ENCODE data around the gene LGALS3.

LGALS3 gene

GRCh38 chr14:55170526-55170925, 41.5 kb downstream of the LGALS3 start:
- no peak overlapping the region for H3K27ac ChIP-seq (ENCODE audit: low read length)
- no peak overlapping the region for H3K4me3 ChIP-seq (ENCODE audit: low read length)
- H3K4me1 ChIP-seq (ENCODE audit: control insufficient read depth, low read depth, low read length) = no peaks in the 10 kb centered on the region
- no peak overlapping the region for H3K9ac ChIP-seq (ENCODE audit: low read length)
- H3K36me3 ChIP-seq (ENCODE audit: control insufficient read depth, low read depth, low read length) = peaks cover 75% of the 10 kb centered on the region
- no peaks in the 10 kb centered on the region for H3K27me3 ChIP-seq (ENCODE audit: control insufficient read depth, insufficient read depth, low read length)
- no peaks in the 10 kb centered on the region for H3K9me3 ChIP-seq (ENCODE audit: control insufficient read depth, low read depth, low read length)

GRCh38 chr14:55180006-55180405, 51.0 kb downstream of the LGALS3 start:
- Histone ChIP-seq H3K36me3 (ENCODE audit: control insufficient read depth, low read depth, low read length) (peaks cover 92% of the 10 kb centered on the region), H3K27ac (ENCODE audit: low read length) (no peak overlapping the region), H3K9ac (ENCODE audit: low read length) (no peak overlapping the region), H3K27me3 (ENCODE audit: control insufficient read depth, insufficient read depth, low read length) (no peaks in the 10 kb centered on the region), H3K9me3 (ENCODE audit: control insufficient read depth, low read depth, low read length) (no peaks in the 10 kb centered on the region), H3K4me3 (ENCODE audit: low read length) (no peak overlapping the region), H3K4me1 (ENCODE audit: control insufficient read depth, low read depth, low read length) (no peaks in the 10 kb centered on the region)

GRCh38 chr14:55180434-55180833, 51.4 kb downstream of the LGALS3 start:
- H3K9ac ChIP-seq (ENCODE audit: low read length) = no peak overlapping the region
- H3K27ac ChIP-seq (ENCODE audit: low read length) = no peak overlapping the region
- no peak overlapping the region for H3K4me3 ChIP-seq (ENCODE audit: low read length)
- H3K9me3 ChIP-seq (ENCODE audit: control insufficient read depth, low read depth, low read length) = no peaks in the 10 kb centered on the region
- peaks cover 89% of the 10 kb centered on the region for H3K36me3 ChIP-seq (ENCODE audit: control insufficient read depth, low read depth, low read length)
- no peaks in the 10 kb centered on the region for H3K4me1 ChIP-seq (ENCODE audit: control insufficient read depth, low read depth, low read length)
- no peaks in the 10 kb centered on the region for H3K27me3 ChIP-seq (ENCODE audit: control insufficient read depth, insufficient read depth, low read length)

GRCh38 chr14:55188686-55189295, 59.7 kb downstream of the LGALS3 start:
- peaks cover 21% of the 10 kb centered on the region for H3K36me3 ChIP-seq (ENCODE audit: control insufficient read depth, low read depth, low read length)
- H3K9ac ChIP-seq (ENCODE audit: low read length) = no peak overlapping the region
- H3K27ac ChIP-seq (ENCODE audit: low read length) = no peak overlapping the region
- H3K27me3 ChIP-seq (ENCODE audit: control insufficient read depth, insufficient read depth, low read length) = no peaks in the 10 kb centered on the region
- peaks cover 9% of the 10 kb centered on the region for H3K4me1 ChIP-seq (ENCODE audit: control insufficient read depth, low read depth, low read length)
- H3K4me3 ChIP-seq (ENCODE audit: low read length) = peak overlapping the region; percentile 89
- no peaks in the 10 kb centered on the region for H3K9me3 ChIP-seq (ENCODE audit: control insufficient read depth, low read depth, low read length)

- Histone ChIP-seq H3K27me3 (ENCODE audit: control insufficient read depth, insufficient read depth, low read length) (no peaks in the 10 kb centered on the region), H3K4me1 (ENCODE audit: control insufficient read depth, low read depth, low read length) (peaks cover 9% of the 10 kb centered on the region), H3K4me3 (ENCODE audit: low read length) (peak overlapping the region; percentile 89), H3K27ac (ENCODE audit: low read length) (peak overlapping the region; percentile 42), H3K9me3 (ENCODE audit: control insufficient read depth, low read depth, low read length) (no peaks in the 10 kb centered on the region), H3K9ac (ENCODE audit: low read length) (peak overlapping the region; percentile 87), H3K36me3 (ENCODE audit: control insufficient read depth, low read depth, low read length) (peaks cover 11% of the 10 kb centered on the region)
These were observed 61.8 kb downstream of the LGALS3 start for GRCh38 chr14:55190906-55191202.

- Histone ChIP-seq H3K36me3 (ENCODE audit: control insufficient read depth, low read depth, low read length) (peaks cover 8% of the 10 kb centered on the region), H3K27me3 (ENCODE audit: control insufficient read depth, insufficient read depth, low read length) (no peaks in the 10 kb centered on the region), H3K4me3 (ENCODE audit: low read length) (peak within 1 kb of the TSS; percentile 89), H3K9ac (ENCODE audit: low read length) (peak within 1 kb of the TSS; percentile 87), H3K4me1 (ENCODE audit: control insufficient read depth, low read depth, low read length) (peaks cover 9% of the 10 kb centered on the region), H3K9me3 (ENCODE audit: control insufficient read depth, low read depth, low read length) (no peaks in the 10 kb centered on the region), H3K27ac (ENCODE audit: low read length) (peak within 1 kb of the TSS; percentile 42)
These were observed 62.4 kb downstream of the LGALS3 start, which contains the start of gene DLGAP5 for GRCh38 chr14:55191203-55192053. Gene DLGAP5, minus strand, starts transcription at chr14:55191585. Its CDS starts 2,406 bp downstream, at chr14:55189179.

GRCh38 chr14:55192054-55192621, 63.1 kb downstream of the LGALS3 start:
- Histone ChIP-seq H3K36me3 (ENCODE audit: control insufficient read depth, low read depth, low read length) (peaks cover 8% of the 10 kb centered on the region), H3K4me1 (ENCODE audit: control insufficient read depth, low read depth, low read length) (peaks cover 9% of the 10 kb centered on the region), H3K27ac (ENCODE audit: low read length) (no peak overlapping the region), H3K9me3 (ENCODE audit: control insufficient read depth, low read depth, low read length) (no peaks in the 10 kb centered on the region), H3K9ac (ENCODE audit: low read length) (no peak overlapping the region), H3K4me3 (ENCODE audit: low read length) (peak overlapping the region; percentile 89), H3K27me3 (ENCODE audit: control insufficient read depth, insufficient read depth, low read length) (no peaks in the 10 kb centered on the region)

GRCh38 chr14:55194656-55195355, 65.8 kb downstream of the LGALS3 start:
- no peak overlapping the region for H3K4me3 ChIP-seq (ENCODE audit: low read length)
- no peak overlapping the region for H3K27ac ChIP-seq (ENCODE audit: low read length)
- H3K4me1 ChIP-seq (ENCODE audit: control insufficient read depth, low read depth, low read length) = peaks cover 3% of the 10 kb centered on the region
- no peaks in the 10 kb centered on the region for H3K27me3 ChIP-seq (ENCODE audit: control insufficient read depth, insufficient read depth, low read length)
- H3K9me3 ChIP-seq (ENCODE audit: control insufficient read depth, low read depth, low read length) = no peaks in the 10 kb centered on the region
- no peaks in the 10 kb centered on the region for H3K36me3 ChIP-seq (ENCODE audit: control insufficient read depth, low read depth, low read length)
- no peak overlapping the region for H3K9ac ChIP-seq (ENCODE audit: low read length)
